Islet of Langerhans (tissue), 1 donor: ENCODE measurements around the gene TRPM2.

Source experiments
- FAIRE-seq: peaks from one replicate; lab custom pipeline; 2011; peaks lifted over from hg19 to GRCh38; lab: Jason Lieb, UNC

Gene TRPM2

GRCh38 chr21:44485254-44485793, 131.9 kb downstream of the TRPM2 start:
- no peak for FAIRE-seq

- FAIRE-seq: no peak
Measured at GRCh38 chr21:44485796-44486195, 132.4 kb downstream of the TRPM2 start.

GRCh38 chr21:44486302-44486701, 132.9 kb downstream of the TRPM2 start:
- FAIRE-seq: no peak

- FAIRE-seq: no peak
Measured at GRCh38 chr21:44487831-44488230, 134.4 kb downstream of the TRPM2 start.

- FAIRE-seq: no peak
Measured at GRCh38 chr21:44489962-44490361, 136.5 kb downstream of the TRPM2 start.

GRCh38 chr21:44490405-44490804, 137.0 kb downstream of the TRPM2 start:
- no peak for FAIRE-seq

GRCh38 chr21:44490816-44491215, 137.4 kb downstream of the TRPM2 start:
- FAIRE-seq: no peak
